Spleen (tissue), 7 donors: ENCODE results near the gene TRAPPC12.

Source experiments
- POLR2A ChIP-seq, 3 donors: fragments of 450-650 bp; IDR thresholded peaks; one replicate each; pipeline ENCODE4 v1.5.1; 2017; ENCODE audit warnings: antibody characterized with exemption in 3 of 3, mild to moderate bottlenecking in 1 of 3
- POLR2AphosphoS5 ChIP-seq, 3 donors: sonication (generic); formaldehyde crosslinking; IDR thresholded peaks; one replicate each; pipeline ENCODE4 v1.5.1; 2017; ENCODE audit warnings: antibody characterized with exemption in 3 of 3
- TF ChIP-seq, protein P1 (sequence below), 11 experiments: fragments of 200-600 bp in 7 of 11; fragments of 450-650 bp in 4 of 11; sonication (generic) in 4 of 11; IDR thresholded peaks in 8 of 11; conservative IDR thresholded peaks in 3 of 11; 1 replicate in 7 of 11; 2 replicates in 4 of 11; pipeline versions ENCODE4 v1.4.0 to v1.8.0; 2016 to 2021; ENCODE audit warnings: antibody characterized with exemption in 11 of 11, inconsistent platforms in 4 of 11, mild to moderate bottlenecking in 1 of 11
- donor health status: DM: no; HTN: no; CAD: no; lungs with moderate emphysema.
- donor health status: DM: no; HTN: no; CAD: no.
- donor health status: DM: no; HTN: no; CAD: no.

DNA sequence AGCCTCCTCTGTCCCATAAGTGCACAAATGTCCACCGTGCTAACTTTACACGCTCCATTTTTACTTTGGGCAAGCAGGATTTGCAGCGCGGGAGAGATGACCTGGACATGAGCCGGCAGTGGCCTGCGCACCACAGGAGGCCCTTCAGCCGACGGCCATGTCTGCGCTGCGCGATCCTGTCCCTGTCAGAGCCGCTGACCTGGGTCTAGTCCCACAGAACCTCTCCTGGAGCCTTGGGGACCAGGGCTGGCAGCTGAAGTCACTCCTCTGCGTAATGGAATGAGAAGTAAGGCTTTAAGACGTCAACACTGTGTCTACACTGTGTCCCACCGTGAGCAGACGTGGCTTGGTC, 110.2 kb downstream of the TRAPPC12 start:
- no peak for TF ChIP-seq POLR2A (IDR thresholded peaks at IDR 0.05)
- TF ChIP-seq, protein P1, sequence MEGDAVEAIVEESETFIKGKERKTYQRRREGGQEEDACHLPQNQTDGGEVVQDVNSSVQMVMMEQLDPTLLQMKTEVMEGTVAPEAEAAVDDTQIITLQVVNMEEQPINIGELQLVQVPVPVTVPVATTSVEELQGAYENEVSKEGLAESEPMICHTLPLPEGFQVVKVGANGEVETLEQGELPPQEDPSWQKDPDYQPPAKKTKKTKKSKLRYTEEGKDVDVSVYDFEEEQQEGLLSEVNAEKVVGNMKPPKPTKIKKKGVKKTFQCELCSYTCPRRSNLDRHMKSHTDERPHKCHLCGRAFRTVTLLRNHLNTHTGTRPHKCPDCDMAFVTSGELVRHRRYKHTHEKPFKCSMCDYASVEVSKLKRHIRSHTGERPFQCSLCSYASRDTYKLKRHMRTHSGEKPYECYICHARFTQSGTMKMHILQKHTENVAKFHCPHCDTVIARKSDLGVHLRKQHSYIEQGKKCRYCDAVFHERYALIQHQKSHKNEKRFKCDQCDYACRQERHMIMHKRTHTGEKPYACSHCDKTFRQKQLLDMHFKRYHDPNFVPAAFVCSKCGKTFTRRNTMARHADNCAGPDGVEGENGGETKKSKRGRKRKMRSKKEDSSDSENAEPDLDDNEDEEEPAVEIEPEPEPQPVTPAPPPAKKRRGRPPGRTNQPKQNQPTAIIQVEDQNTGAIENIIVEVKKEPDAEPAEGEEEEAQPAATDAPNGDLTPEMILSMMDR (IDR thresholded peaks at IDR 0.05 in 8 of 11, conservative IDR thresholded peaks at IDR 0.05 in 3 of 11): no peak
- no peak for TF ChIP-seq POLR2AphosphoS5 (IDR thresholded peaks at IDR 0.05)
